HUES6 (cell line): ENCODE measurements around the gene COL23A1.

Experiments used
- H3K27ac ChIP-seq: 2 replicates; pipeline ENCODE4 v1.7.0; 2013; ENCODE audit warnings: low read depth, mild to moderate bottlenecking, low read length, inconsistent platforms
- H3K27me3 ChIP-seq: 2 replicates; pipeline ENCODE4 v1.6.1; 2013; ENCODE audit warnings: low read length; ENCODE audit not compliant: control insufficient read depth, insufficient read depth
- H3K36me3 ChIP-seq: 2 replicates; pipeline ENCODE4 v1.6.1; 2013; ENCODE audit warnings: low read length; ENCODE audit not compliant: control insufficient read depth, insufficient read depth
- H3K4me1 ChIP-seq: 2 replicates; pipeline ENCODE4 v1.6.1; 2013; ENCODE audit warnings: low read length; ENCODE audit not compliant: control insufficient read depth, insufficient read depth
- H3K4me3 ChIP-seq: 2 replicates; pipeline ENCODE4 v1.5.1; 2013; ENCODE audit warnings: low read depth, low read length
- H3K9ac ChIP-seq: one replicate; pipeline ENCODE4 v1.6.1; 2013; ENCODE audit warnings: mild to moderate bottlenecking, low read length
- H3K9me3 ChIP-seq: 2 replicates; pipeline ENCODE4 v1.6.1; 2013; ENCODE audit warnings: low read depth, low read length; ENCODE audit not compliant: control insufficient read depth, insufficient read depth

Gene COL23A1

GRCh38 chr5:178425621-178426068, 164.5 kb downstream of the COL23A1 start:
- Histone ChIP-seq H3K36me3 (no peaks in the 10 kb centered on the region), H3K27ac (no peak overlapping the region), H3K9ac (no peak overlapping the region), H3K4me3 (no peak overlapping the region), H3K27me3 (no peaks in the 10 kb centered on the region), H3K4me1 (peaks cover 42% of the 10 kb centered on the region), H3K9me3 (no peaks in the 10 kb centered on the region)

GRCh38 chr5:178424810-178425177, 165.4 kb downstream of the COL23A1 start:
- H3K9me3 ChIP-seq = no peaks in the 10 kb centered on the region
- H3K4me1 ChIP-seq = peaks cover 47% of the 10 kb centered on the region
- no peaks in the 10 kb centered on the region for H3K27me3 ChIP-seq
- no peak overlapping the region for H3K4me3 ChIP-seq
- no peak overlapping the region for H3K27ac ChIP-seq
- H3K9ac ChIP-seq = no peak overlapping the region
- no peaks in the 10 kb centered on the region for H3K36me3 ChIP-seq

- Histone ChIP-seq H3K9ac (no peak overlapping the region), H3K27ac (no peak overlapping the region), H3K27me3 (no peaks in the 10 kb centered on the region), H3K36me3 (no peaks in the 10 kb centered on the region), H3K4me1 (peaks cover 50% of the 10 kb centered on the region), H3K9me3 (no peaks in the 10 kb centered on the region), H3K4me3 (no peak overlapping the region)
These were observed 166.0 kb downstream of the COL23A1 start for GRCh38 chr5:178423901-178424809.

- Histone ChIP-seq H3K9ac (no peak overlapping the region), H3K27ac (no peak overlapping the region), H3K4me1 (peaks cover 50% of the 10 kb centered on the region)
These were observed 166.8 kb downstream of the COL23A1 start for GRCh38 chr5:178423431-178423830.

GRCh38 chr5:178422400-178422775, 167.8 kb downstream of the COL23A1 start:
- H3K9ac ChIP-seq = peak overlapping the region; percentile 24
- peaks cover 47% of the 10 kb centered on the region for H3K4me1 ChIP-seq
- H3K27ac ChIP-seq = no peak overlapping the region
- no peaks in the 10 kb centered on the region for H3K9me3 ChIP-seq
- no peaks in the 10 kb centered on the region for H3K27me3 ChIP-seq
- H3K4me3 ChIP-seq = no peak overlapping the region
- H3K36me3 ChIP-seq = no peaks in the 10 kb centered on the region

More at GRCh38 chr5:178423431-178423830, 166.8 kb downstream of the COL23A1 start:
- H3K4me3 ChIP-seq = no peak overlapping the region
- H3K9me3 ChIP-seq = no peaks in the 10 kb centered on the region
- no peaks in the 10 kb centered on the region for H3K36me3 ChIP-seq
- H3K27me3 ChIP-seq = no peaks in the 10 kb centered on the region

- H3K36me3 ChIP-seq = no peaks in the 10 kb centered on the region
- H3K4me1 ChIP-seq = peaks cover 47% of the 10 kb centered on the region
- no peak overlapping the region for H3K27ac ChIP-seq
- no peaks in the 10 kb centered on the region for H3K27me3 ChIP-seq
- no peak overlapping the region for H3K4me3 ChIP-seq
- no peaks in the 10 kb centered on the region for H3K9me3 ChIP-seq
- peak overlapping the region; percentile 24 for H3K9ac ChIP-seq
These were observed 168.3 kb downstream of the COL23A1 start for GRCh38 chr5:178421699-178422399.

- peaks cover 47% of the 10 kb centered on the region for H3K4me1 ChIP-seq
- H3K36me3 ChIP-seq = no peaks in the 10 kb centered on the region
- no peak overlapping the region for H3K9ac ChIP-seq
- H3K9me3 ChIP-seq = no peaks in the 10 kb centered on the region
- no peaks in the 10 kb centered on the region for H3K27me3 ChIP-seq
- H3K4me3 ChIP-seq = no peak overlapping the region
- no peak overlapping the region for H3K27ac ChIP-seq
These were observed 169.1 kb downstream of the COL23A1 start for GRCh38 chr5:178421128-178421527.

GRCh38 chr5:178420354-178420781, 169.8 kb downstream of the COL23A1 start:
- Histone ChIP-seq H3K27me3 (no peaks in the 10 kb centered on the region), H3K36me3 (no peaks in the 10 kb centered on the region), H3K4me3 (no peak overlapping the region), H3K9me3 (no peaks in the 10 kb centered on the region), H3K27ac (no peak overlapping the region), H3K4me1 (peaks cover 47% of the 10 kb centered on the region), H3K9ac (no peak overlapping the region)

GRCh38 chr5:178419651-178420050, 170.5 kb downstream of the COL23A1 start:
- H3K36me3 ChIP-seq = no peaks in the 10 kb centered on the region
- H3K4me3 ChIP-seq = no peak overlapping the region
- H3K4me1 ChIP-seq = peaks cover 47% of the 10 kb centered on the region
- no peaks in the 10 kb centered on the region for H3K9me3 ChIP-seq
- H3K27ac ChIP-seq = no peak overlapping the region
- no peaks in the 10 kb centered on the region for H3K27me3 ChIP-seq
- no peak overlapping the region for H3K9ac ChIP-seq

- H3K4me3 ChIP-seq = no peak overlapping the region
- no peak overlapping the region for H3K27ac ChIP-seq
- H3K4me1 ChIP-seq = peaks cover 42% of the 10 kb centered on the region
- no peaks in the 10 kb centered on the region for H3K9me3 ChIP-seq
- H3K9ac ChIP-seq = no peak overlapping the region
- no peaks in the 10 kb centered on the region for H3K27me3 ChIP-seq
- no peaks in the 10 kb centered on the region for H3K36me3 ChIP-seq
These were observed 171.0 kb downstream of the COL23A1 start for GRCh38 chr5:178419196-178419595.

- H3K4me1 ChIP-seq = peaks cover 47% of the 10 kb centered on the region
- no peaks in the 10 kb centered on the region for H3K9me3 ChIP-seq
- no peak overlapping the region for H3K4me3 ChIP-seq
- no peaks in the 10 kb centered on the region for H3K36me3 ChIP-seq
- no peak overlapping the region for H3K27ac ChIP-seq
- H3K27me3 ChIP-seq = no peaks in the 10 kb centered on the region
- H3K9ac ChIP-seq = no peak overlapping the region
These were observed 171.7 kb downstream of the COL23A1 start for GRCh38 chr5:178418471-178419010.
